Measurements from ENCODE around the gene RASD2. TPM values are rescaled to one million over a fixed set of nuclear protein-coding genes. Genes with fewer than 3 reads are reported as not detected.
"Not testable (repeated sequence)": the region's sequence is repeated elsewhere in the genome, so short reads cannot be mapped to it uniquely, and the experiment has no call there.

The RASD2 gene, protein sequence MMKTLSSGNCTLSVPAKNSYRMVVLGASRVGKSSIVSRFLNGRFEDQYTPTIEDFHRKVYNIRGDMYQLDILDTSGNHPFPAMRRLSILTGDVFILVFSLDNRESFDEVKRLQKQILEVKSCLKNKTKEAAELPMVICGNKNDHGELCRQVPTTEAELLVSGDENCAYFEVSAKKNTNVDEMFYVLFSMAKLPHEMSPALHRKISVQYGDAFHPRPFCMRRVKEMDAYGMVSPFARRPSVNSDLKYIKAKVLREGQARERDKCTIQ
- polyA plus RNA-seq, result 4.7 TPM
- long read RNA-seq, donor 1, result 0 reads
- long read RNA-seq, donor 2, partial matches to known transcripts, result 0 of 1 reads
- long read RNA-seq, donor 2, other reads (novel, unspliced or antisense), result 0 of 1 reads
- long read RNA-seq, donor 3, partial matches to known transcripts, result 9 of 9 reads
- long read RNA-seq, donor 3, other reads (novel, unspliced or antisense), result 0 of 9 reads
- long read RNA-seq, donor 4, result 0 reads
- long read RNA-seq, donor 5, partial matches to known transcripts, result 0 of 1 reads
- long read RNA-seq, donor 5, other reads (novel, unspliced or antisense), result 0 of 1 reads
- long read RNA-seq, donor 6, partial matches to known transcripts, result 0 of 1 reads
- long read RNA-seq, donor 6, other reads (novel, unspliced or antisense), result 0 of 1 reads
- long read RNA-seq, donor 7, partial matches to known transcripts, result 0 of 1 reads
- long read RNA-seq, donor 7, other reads (novel, unspliced or antisense), result 0 of 1 reads
- long read RNA-seq, donor 8, partial matches to known transcripts, result 0 of 1 reads
- long read RNA-seq, donor 8, other reads (novel, unspliced or antisense), result 0 of 1 reads
- long read RNA-seq, donor 9, partial matches to known transcripts, result 0 of 1 reads
- long read RNA-seq, donor 9, other reads (novel, unspliced or antisense), result 0 of 1 reads
- long read RNA-seq, donor 10, result 0 reads
- long read RNA-seq, donor 11, result 0 reads

DNA sequence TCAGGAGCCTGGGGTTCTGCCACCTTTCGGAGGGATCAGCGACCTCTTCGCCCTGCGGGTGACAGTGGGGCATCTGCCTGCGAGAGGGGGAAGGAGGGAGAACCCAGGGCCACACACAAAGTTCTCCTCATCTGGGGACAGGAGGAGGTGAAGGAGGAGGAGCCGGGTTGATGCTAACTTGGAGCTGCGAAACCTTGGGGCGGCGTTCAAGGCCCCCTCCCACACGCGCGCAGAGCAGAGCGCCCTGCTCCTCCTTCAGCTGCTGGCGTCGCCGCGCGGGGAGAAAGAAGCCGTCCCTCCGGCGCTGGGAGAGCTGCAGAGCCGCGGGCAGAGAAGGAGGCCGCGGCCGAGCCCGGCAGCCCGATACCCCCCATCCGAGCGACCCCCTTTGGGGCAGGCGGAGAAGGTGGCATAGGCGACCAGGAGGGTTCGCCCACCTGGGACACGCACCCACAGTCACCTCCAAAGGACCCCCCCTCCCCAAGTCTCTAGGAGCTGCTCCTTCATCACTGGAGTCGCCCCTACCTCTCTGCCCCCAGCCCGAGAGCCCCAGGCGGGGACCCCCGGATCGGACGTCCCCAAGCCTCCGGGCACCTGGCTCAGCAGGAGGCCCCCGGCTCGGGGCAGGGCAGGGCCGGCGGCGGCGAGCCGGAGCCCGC lies at the start of gene RASD2:
Gene RASD2 (plus strand): TSS at position 237 of the 659 bp plus-strand sequence. CDS start 5,979 bp downstream, outside the sequence.
- Histone ChIP-seq H3K27ac (ENCODE audit: low read length) (no peak within 1 kb of the TSS), H3K4me1 (ENCODE audit: control insufficient read depth, insufficient read depth, low read length) (peaks cover 11% of the 10 kb centered on the region), H3K9me3 (ENCODE audit: control insufficient read depth, low read depth, low read length) (peaks cover 4% of the 10 kb centered on the region), H3K36me3 (ENCODE audit: control insufficient read depth, insufficient read depth, low read length) (no peaks in the 10 kb centered on the region), H3K27me3 (ENCODE audit: control insufficient read depth, insufficient read depth, low read length) (peaks cover 58% of the 10 kb centered on the region), H3K4me3 (ENCODE audit: low read length) (peak within 1 kb of the TSS; percentile 39)
- WGBS (ENCODE audit: insufficient coverage, low lambda C conversion rate), result no CpG with 5 or more reads among the region's 49 CpGs
- peak in 1 of 2 donors; percentile 63 for DNase-seq

DNA sequence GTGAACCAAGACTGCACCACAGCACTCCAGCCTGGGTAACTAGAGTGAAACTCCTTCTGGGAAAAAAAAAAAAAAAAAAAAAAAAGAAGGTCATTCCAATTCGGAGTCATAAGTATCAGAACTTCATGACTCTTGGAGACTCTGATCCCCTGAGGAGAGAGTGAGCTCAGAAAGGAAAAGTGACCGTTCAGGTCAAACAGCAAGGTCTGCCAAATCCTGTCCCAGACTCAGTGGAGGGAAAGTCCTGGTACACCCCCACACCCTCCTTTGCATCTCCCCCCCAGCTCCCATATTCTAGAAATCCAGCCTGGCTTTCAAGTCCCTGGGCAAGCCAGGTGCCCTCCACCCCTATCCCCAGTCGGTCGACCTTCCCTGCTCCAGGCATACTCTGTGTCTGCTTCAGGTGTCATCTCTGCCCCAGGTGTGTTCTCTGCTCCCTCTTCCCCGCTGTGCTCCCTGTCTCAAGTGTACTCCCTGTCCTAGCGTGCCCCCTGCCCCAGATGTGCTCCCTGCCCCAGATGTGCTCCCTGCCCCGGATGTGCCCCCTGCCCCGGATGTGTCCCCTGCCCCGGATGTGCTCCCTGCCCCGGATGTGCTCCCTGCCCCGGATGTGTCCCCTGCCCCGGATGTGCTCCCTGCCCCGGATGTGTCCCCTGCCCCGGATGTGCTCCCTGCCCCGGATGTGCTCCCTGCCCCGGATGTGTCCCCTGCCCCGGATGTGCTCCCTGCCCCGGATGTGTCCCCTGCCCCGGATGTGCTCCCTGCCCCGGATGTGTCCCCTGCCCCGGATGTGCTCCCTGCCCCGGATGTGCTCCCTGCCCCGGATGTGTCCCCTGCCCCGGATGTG lies 49.3 kb upstream of the RASD2 start:
- not testable (repeated sequence) for DNase-seq; H3K27me3 ChIP-seq (ENCODE audit: control insufficient read depth, insufficient read depth, low read length); H3K4me1 ChIP-seq (ENCODE audit: control insufficient read depth, insufficient read depth, low read length); H3K9me3 ChIP-seq (ENCODE audit: control insufficient read depth, low read depth, low read length); H3K4me3 ChIP-seq (ENCODE audit: low read length); H3K36me3 ChIP-seq (ENCODE audit: control insufficient read depth, insufficient read depth, low read length); H3K27ac ChIP-seq (ENCODE audit: low read length)
- WGBS (ENCODE audit: insufficient coverage, low lambda C conversion rate), result no CpG with 5 or more reads among the region's 24 CpGs

DNA sequence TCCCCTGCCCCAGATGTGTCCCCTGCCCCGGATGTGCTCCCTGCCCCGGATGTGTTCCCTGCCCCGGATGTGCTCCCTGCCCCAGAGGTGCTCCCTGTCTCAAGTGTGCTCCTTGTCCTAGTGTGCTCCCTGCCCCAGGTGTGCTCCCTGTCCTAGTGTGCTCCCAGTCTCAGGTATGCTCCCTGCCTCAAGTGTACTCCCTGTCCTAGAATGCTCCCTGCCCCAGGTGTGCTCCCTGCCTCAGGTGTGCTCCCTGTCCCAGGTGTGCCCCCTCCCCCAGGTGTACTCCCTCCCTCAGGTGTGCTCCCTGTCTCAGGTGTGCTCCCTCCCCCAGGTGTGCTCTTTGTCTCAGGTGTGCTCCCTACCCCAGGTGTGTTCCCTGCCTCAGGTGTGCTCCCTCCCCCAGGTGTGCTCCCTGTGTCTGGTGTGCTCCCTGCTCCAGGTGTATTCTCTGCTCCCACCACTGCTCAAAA lies 48.7 kb upstream of the RASD2 start:
- no peak for DNase-seq
- no CpG with 5 or more reads among the region's 3 CpGs for WGBS (ENCODE audit: insufficient coverage, low lambda C conversion rate)
- no peaks in the 10 kb centered on the region for H3K27me3 ChIP-seq (ENCODE audit: control insufficient read depth, insufficient read depth, low read length)
- no peak overlapping the region for H3K4me3 ChIP-seq (ENCODE audit: low read length)
- H3K4me1 ChIP-seq (ENCODE audit: control insufficient read depth, insufficient read depth, low read length), result no peaks in the 10 kb centered on the region
- H3K36me3 ChIP-seq (ENCODE audit: control insufficient read depth, insufficient read depth, low read length), result no peaks in the 10 kb centered on the region
- no peaks in the 10 kb centered on the region for H3K9me3 ChIP-seq (ENCODE audit: control insufficient read depth, low read depth, low read length)
- no peak overlapping the region for H3K27ac ChIP-seq (ENCODE audit: low read length)

DNA sequence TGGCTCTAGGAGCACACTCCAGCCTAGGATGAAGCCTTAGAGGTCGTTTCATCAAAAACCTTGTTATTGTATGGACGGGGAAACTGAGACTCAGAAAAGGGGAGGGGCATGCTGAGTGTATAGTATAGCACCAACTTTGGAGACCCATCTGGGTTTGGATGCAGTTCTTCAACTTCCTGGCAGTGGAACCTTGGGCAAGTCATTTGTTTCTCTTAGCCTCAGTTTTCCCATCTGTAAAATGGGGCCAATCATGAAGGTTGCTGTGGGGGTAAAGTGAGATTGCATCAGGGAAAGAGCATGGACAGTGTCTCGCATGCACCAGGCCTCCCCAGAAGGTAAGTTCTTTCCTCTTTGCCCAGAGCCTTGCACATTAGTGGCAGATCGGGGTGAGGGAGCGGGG lies 47.6 kb upstream of the RASD2 start:
- Histone ChIP-seq H3K4me1 (ENCODE audit: control insufficient read depth, insufficient read depth, low read length) (no peaks in the 10 kb centered on the region), H3K27ac (ENCODE audit: low read length) (no peak overlapping the region), H3K36me3 (ENCODE audit: control insufficient read depth, insufficient read depth, low read length) (no peaks in the 10 kb centered on the region), H3K4me3 (ENCODE audit: low read length) (no peak overlapping the region), H3K9me3 (ENCODE audit: control insufficient read depth, low read depth, low read length) (no peaks in the 10 kb centered on the region), H3K27me3 (ENCODE audit: control insufficient read depth, insufficient read depth, low read length) (peaks cover 1% of the 10 kb centered on the region)
- WGBS (ENCODE audit: insufficient coverage, low lambda C conversion rate), result no CpG with 5 or more reads among the region's 5 CpGs
- no peak for DNase-seq

DNA sequence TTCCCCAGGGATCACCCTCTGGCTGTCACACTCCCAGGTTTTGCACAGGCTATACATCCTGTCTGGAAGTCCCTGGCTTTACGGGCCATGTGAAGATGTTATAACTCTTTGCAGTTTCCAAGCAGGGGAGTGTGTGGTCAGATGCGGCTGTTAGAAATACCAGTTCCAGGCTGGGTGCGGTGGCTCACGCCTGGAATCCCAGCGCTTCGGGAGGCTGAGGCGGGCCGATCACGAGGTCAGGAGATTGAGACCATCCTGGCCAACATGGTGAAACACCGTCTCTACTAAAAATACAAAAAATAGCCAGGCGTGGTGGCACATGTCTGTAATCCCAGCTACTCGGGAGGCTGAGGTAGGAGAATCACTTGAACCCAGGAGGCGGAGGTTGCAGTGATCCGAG lies 44.9 kb upstream of the RASD2 start:
- H3K27me3 ChIP-seq (ENCODE audit: control insufficient read depth, insufficient read depth, low read length); H3K27ac ChIP-seq (ENCODE audit: low read length); H3K36me3 ChIP-seq (ENCODE audit: control insufficient read depth, insufficient read depth, low read length); H3K4me1 ChIP-seq (ENCODE audit: control insufficient read depth, insufficient read depth, low read length); DNase-seq; H3K9me3 ChIP-seq (ENCODE audit: control insufficient read depth, low read depth, low read length); H3K4me3 ChIP-seq (ENCODE audit: low read length): not testable (repeated sequence)
- WGBS (ENCODE audit: insufficient coverage, low lambda C conversion rate), result 100% methylated on average over 2 of the region's 14 CpGs

DNA sequence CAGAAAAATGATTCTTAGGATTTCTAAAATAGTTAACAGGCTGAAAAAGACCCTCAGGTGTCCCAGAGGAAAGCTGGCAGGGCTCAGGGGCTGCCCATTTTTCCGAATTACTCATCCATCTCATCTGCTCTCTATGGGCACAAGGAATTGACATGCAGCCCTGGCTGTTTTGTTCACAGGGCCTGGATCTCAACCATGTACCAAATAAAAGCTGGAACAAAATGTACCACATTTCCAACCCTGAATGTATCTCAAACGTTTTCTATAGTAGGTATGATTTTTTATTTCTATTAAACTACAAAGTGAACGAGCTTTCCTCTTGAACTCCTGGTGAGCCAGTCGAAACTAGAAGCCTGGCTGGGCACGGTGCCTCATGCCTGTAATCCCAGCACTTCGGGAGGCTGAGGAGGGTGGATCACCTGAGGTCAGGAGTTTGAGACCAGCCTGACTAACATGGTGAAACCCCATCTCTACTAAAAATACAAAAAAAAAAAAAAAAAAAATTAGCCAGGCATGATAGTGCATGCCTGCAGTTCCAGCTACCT lies 43.8 kb upstream of the RASD2 start:
- H3K4me1 ChIP-seq (ENCODE audit: control insufficient read depth, insufficient read depth, low read length), result no peaks in the 10 kb centered on the region
- no peak for DNase-seq
- no peaks in the 10 kb centered on the region for H3K9me3 ChIP-seq (ENCODE audit: control insufficient read depth, low read depth, low read length)
- H3K27ac ChIP-seq (ENCODE audit: low read length), result no peak overlapping the region
- peaks cover 5% of the 10 kb centered on the region for H3K27me3 ChIP-seq (ENCODE audit: control insufficient read depth, insufficient read depth, low read length)
- H3K36me3 ChIP-seq (ENCODE audit: control insufficient read depth, insufficient read depth, low read length), result no peaks in the 10 kb centered on the region
- WGBS (ENCODE audit: insufficient coverage, low lambda C conversion rate), result no CpG with 5 or more reads among the region's 6 CpGs
- no peak overlapping the region for H3K4me3 ChIP-seq (ENCODE audit: low read length)

DNA sequence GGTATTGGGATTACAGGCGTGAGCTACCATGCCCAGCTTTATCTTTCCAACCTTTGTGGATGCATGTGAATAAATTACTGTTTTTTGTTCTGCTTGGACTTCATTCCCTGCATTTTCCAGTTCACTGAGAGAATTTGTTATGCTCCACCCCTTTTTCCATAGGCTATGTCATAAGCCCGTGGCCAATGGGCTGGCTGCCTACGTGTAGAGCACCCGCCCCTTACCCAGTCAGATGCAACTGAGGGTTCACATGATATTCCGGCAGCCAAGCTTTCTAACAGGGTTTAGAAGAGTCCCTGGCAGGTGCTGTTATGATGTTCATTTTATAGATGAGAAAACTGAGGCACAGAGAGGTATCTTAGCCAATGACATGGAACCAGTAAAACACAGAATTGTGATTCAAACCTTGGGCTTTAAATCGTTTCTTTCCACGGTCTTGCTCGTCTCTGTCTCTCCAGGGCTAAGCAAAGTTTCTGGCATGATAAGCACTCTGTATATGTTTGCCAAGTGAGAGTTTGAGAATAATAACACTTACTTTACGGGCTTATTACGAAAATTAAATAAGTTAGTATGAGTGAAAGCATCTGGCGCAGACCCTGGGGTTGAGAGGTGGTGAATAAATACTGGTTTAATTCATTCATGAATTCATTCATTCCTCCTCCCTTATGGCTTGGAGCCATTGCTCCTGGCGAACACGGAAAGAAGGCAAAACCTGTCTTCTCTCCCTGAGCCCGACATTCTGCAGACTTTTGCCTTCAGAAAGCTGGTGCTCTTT lies 42.4 kb upstream of the RASD2 start:
- Histone ChIP-seq H3K9me3 (ENCODE audit: control insufficient read depth, low read depth, low read length) (no peaks in the 10 kb centered on the region), H3K27me3 (ENCODE audit: control insufficient read depth, insufficient read depth, low read length) (peaks cover 5% of the 10 kb centered on the region), H3K27ac (ENCODE audit: low read length) (no peak overlapping the region), H3K4me3 (ENCODE audit: low read length) (no peak overlapping the region), H3K36me3 (ENCODE audit: control insufficient read depth, insufficient read depth, low read length) (no peaks in the 10 kb centered on the region), H3K4me1 (ENCODE audit: control insufficient read depth, insufficient read depth, low read length) (no peaks in the 10 kb centered on the region)
- 11% methylated on average over 3 of the region's 14 CpGs for WGBS (ENCODE audit: insufficient coverage, low lambda C conversion rate)
- DNase-seq, result peak in 1 of 2 donors; percentile 31

DNA sequence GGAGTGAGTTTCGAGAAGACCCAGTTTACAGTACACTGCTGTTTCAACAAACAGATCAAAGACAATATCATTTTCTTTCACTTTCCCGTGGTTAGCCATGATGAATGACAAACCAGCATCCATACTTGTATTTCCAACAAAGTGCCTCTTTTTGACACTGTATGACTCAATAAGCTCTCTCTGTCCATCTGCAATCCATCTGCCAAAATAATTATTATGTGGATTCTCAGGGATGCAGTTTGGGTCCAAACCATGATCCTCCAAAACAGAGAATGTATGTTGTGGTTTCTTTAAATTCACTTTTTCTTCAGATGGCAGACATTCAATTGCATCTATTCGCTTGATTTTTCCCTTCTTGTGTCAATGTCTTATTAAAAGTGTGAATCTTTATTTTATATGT lies 37.8 kb upstream of the RASD2 start:
- Histone ChIP-seq H3K27ac (ENCODE audit: low read length) (no peak overlapping the region), H3K27me3 (ENCODE audit: control insufficient read depth, insufficient read depth, low read length) (peaks cover 5% of the 10 kb centered on the region), H3K4me3 (ENCODE audit: low read length) (no peak overlapping the region), H3K9me3 (ENCODE audit: control insufficient read depth, low read depth, low read length) (no peaks in the 10 kb centered on the region), H3K4me1 (ENCODE audit: control insufficient read depth, insufficient read depth, low read length) (no peaks in the 10 kb centered on the region), H3K36me3 (ENCODE audit: control insufficient read depth, insufficient read depth, low read length) (no peaks in the 10 kb centered on the region)
- WGBS (ENCODE audit: insufficient coverage, low lambda C conversion rate), result 100% methylated on average over 1 of the region's 3 CpGs
- DNase-seq, result no peak

Data from large intestine (tissue), 12 donors.